ENCODE results near the gene LAMC2. TPM values are rescaled to one million over a fixed set of nuclear protein-coding genes. Genes with fewer than 3 reads are reported as not detected.

The LAMC2 gene
- total RNA-seq, 4 donors from 2014 or later: 11.2 to 32.6 (median 14.9) TPM

- DNase-seq (ENCODE audit: extremely low spot score): no peak
- TF ChIP-seq POLR2A (IDR thresholded peaks at IDR 0.05; ENCODE audit: low read depth) (no peak), CTCF (IDR thresholded peaks at IDR 0.05) (no peak), POLR2AphosphoS5 (IDR thresholded peaks at IDR 0.05) (peak in 1 of 2 donors; percentile 45), EP300 (IDR thresholded peaks at IDR 0.05) (no peak)
- Histone ChIP-seq H3K4me3 (no peak overlapping the region), H3K27ac (replicated peaks in 1 of 4) (peak overlapping the region; percentile 68 to 80 (median 78)), H3K27me3 (no peaks in the 10 kb centered on the region), H3K36me3 (no peaks in the 10 kb centered on the region), H3K9me3 (no peaks in the 10 kb centered on the region), H3K4me1 (peaks cover 15 to 42% (median 38%) of the 10 kb centered on the region in 4 donors)
- whole genome bisulfite sequencing: 36% methylated on average over 3 of the region's 3 CpGs
- intact Hi-C loops (cut with DNase I): no loop called here
Observed at GRCh38 chr1:183180634-183181056, 5.4 kb upstream of the LAMC2 start.

DNA sequence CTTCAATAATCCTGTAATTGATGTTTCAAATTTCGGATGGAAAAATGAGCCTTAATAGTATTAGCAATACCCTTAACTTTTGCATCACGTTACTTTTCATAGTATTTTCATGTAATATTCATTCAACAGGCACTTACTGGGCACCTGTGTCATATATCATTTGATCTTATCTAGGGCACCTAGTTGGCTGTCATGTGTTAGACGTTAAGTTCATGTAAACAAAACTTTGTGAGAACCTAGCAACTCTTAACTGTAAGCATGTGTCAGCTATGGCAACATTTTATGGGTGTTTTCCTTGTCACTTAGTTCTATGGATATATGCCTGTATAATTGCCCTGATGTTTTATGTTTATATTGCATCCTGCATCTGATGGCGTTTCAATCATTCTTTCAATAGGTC, 777 bp downstream of the LAMC2 start:
- Histone ChIP-seq H3K36me3 (no peaks in the 10 kb centered on the region), H3K9me3 (no peaks in the 10 kb centered on the region), H3K4me1 (peaks cover 0 to 28% (median 9%) of the 10 kb centered on the region in 4 donors), H3K27me3 (no peaks in the 10 kb centered on the region), H3K4me3 (peak overlapping the region; percentile 48 to 59 (median 55)), H3K27ac (replicated peaks in 1 of 4) (peak overlapping the region in 3 of 4 donors; percentile 78 to 86 (median 81))
- intact Hi-C loops (cut with DNase I): loop anchor here (5.0 kb wide), 1 partner anchor 45 kb away; no protein-coding TSS in a partner anchor
- TF ChIP-seq POLR2A (IDR thresholded peaks at IDR 0.05; ENCODE audit: low read depth) (no peak), CTCF (IDR thresholded peaks at IDR 0.05) (no peak), POLR2AphosphoS5 (IDR thresholded peaks at IDR 0.05) (no peak), EP300 (IDR thresholded peaks at IDR 0.05) (no peak)
- no peak for DNase-seq (ENCODE audit: extremely low spot score)
- 71% methylated on average over 4 of the region's 4 CpGs for WGBS

- no peaks in the 10 kb centered on the region for H3K36me3 ChIP-seq
- peak overlapping the region in 2 of 4 donors; percentile 4 to 86 for H3K27ac ChIP-seq (replicated peaks in 1 of 4)
- no peak overlapping the region for H3K4me3 ChIP-seq
- no peak for DNase-seq (ENCODE audit: extremely low spot score)
- no peaks in the 10 kb centered on the region for H3K27me3 ChIP-seq
- H3K9me3 ChIP-seq: no peaks in the 10 kb centered on the region
- peaks cover 0 to 30% (median 9%) of the 10 kb centered on the region in 4 donors for H3K4me1 ChIP-seq
- no peak for TF ChIP-seq POLR2AphosphoS5 (IDR thresholded peaks at IDR 0.05)
- no peak for TF ChIP-seq POLR2A (IDR thresholded peaks at IDR 0.05; ENCODE audit: low read depth)
- TF ChIP-seq CTCF (IDR thresholded peaks at IDR 0.05): no peak
- no peak for TF ChIP-seq EP300 (IDR thresholded peaks at IDR 0.05)
- intact Hi-C loops (cut with DNase I): loop anchor here (5.0 kb wide), 1 partner anchor 46 kb away; no protein-coding TSS in a partner anchor
- WGBS: 82% methylated on average over 1 of the region's 1 CpG
Observed at GRCh38 chr1:183188240-183188639, 2.2 kb downstream of the LAMC2 start.

- no peak overlapping the region for H3K4me3 ChIP-seq
Observed at GRCh38 chr1:183191833-183192232, 5.8 kb downstream of the LAMC2 start.

More at GRCh38 chr1:183191833-183192232, 5.8 kb downstream of the LAMC2 start:
- WGBS: 56% methylated on average over 1 of the region's 1 CpG
- Histone ChIP-seq H3K4me1 (peaks cover 0 to 32% (median 11%) of the 10 kb centered on the region in 4 donors), H3K27ac (replicated peaks in 1 of 4) (peak overlapping the region in 2 of 4 donors; percentile 8 to 86), H3K27me3 (no peaks in the 10 kb centered on the region), H3K36me3 (no peaks in the 10 kb centered on the region), H3K9me3 (no peaks in the 10 kb centered on the region)
- DNase-seq (ENCODE audit: extremely low spot score): no peak
- intact Hi-C loops (cut with DNase I): no loop called here
- TF ChIP-seq CTCF (IDR thresholded peaks at IDR 0.05) (no peak), POLR2AphosphoS5 (IDR thresholded peaks at IDR 0.05) (no peak), POLR2A (IDR thresholded peaks at IDR 0.05; ENCODE audit: low read depth) (no peak), EP300 (IDR thresholded peaks at IDR 0.05) (no peak)

Data from esophagus muscularis mucosa (tissue), 4 donors.